Body of pancreas (tissue), 4 donors: ENCODE data around the gene FBLL1. TPM values are rescaled to one million over a fixed set of nuclear protein-coding genes. Genes with fewer than 3 reads are reported as not detected.
A peak's percentile ranks its signal among the peaks of the same experiment; 100 is the strongest.

Experiments
- ATAC-seq: fragments of 150-250 bp; one replicate; pipeline ENCODE4 v1.9.1; 2016
- DNase-seq, 4 donors: peaks; one replicate each; pipeline ENCODE4 v3.0.0-alpha.2; 2019
- H3K27ac ChIP-seq, 4 donors: fragments of 200-600 bp; sonication (generic); 1 replicate in 3 of 4; 2 replicates in 1 of 4; pipeline versions ENCODE4 v1.5.1 to v1.6.1; 2016 to 2019; ENCODE audit warnings: mild to moderate bottlenecking in 1 of 4, mixed read lengths in 1 of 4, moderate library complexity in 1 of 4
- H3K27me3 ChIP-seq, 2 donors: fragments of 200-600 bp; sonication (generic); one replicate each; pipeline ENCODE4 v1.6.0; 2016; ENCODE audit warnings: mild to moderate bottlenecking in 1 of 2
- H3K36me3 ChIP-seq, 2 donors: fragments of 200-600 bp; sonication (generic); replicated peaks in 1 of 2; 2 replicates each; pipeline ENCODE4 v1.5.1; 2016; ENCODE audit warnings: low read depth in 2 of 2; ENCODE audit not compliant: insufficient read depth in 1 of 2
- H3K4me1 ChIP-seq: fragments of 200-600 bp; sonication (generic); one replicate; pipeline ENCODE4 v1.6.0; 2016
- H3K4me3 ChIP-seq, 2 donors: fragments of 200-600 bp; sonication (generic); 1 replicate in 1 of 2; 2 replicates in 1 of 2; pipeline ENCODE4 v1.5.1; 2016 to 2019
- H3K9me3 ChIP-seq, 3 donors: fragments of 200-600 bp; sonication (generic); 1 replicate in 2 of 3; 2 replicates in 1 of 3; pipeline ENCODE4 v1.5.1; 2016
- POLR2A ChIP-seq, 3 donors: fragments of 450-650 bp; IDR thresholded peaks; one replicate each; pipeline ENCODE4 v1.6.1; 2016; ENCODE audit warnings: antibody characterized with exemption in 3 of 3, mild to moderate bottlenecking in 2 of 3
- WGBS, 2 donors: methylation state at CpG; one replicate each; pipeline ENCODE4 v1.1.5; 2017; 5-methylcytosine and 5-hydroxymethylcytosine counted together
- intact Hi-C: fragments of 100-400 bp; cut with DNase I; formaldehyde crosslinking; loops from one replicate; pipeline ENCODE4 v1.15.1; 2023
- total RNA-seq, 2 donors: library from RNA; depleted of rRNA; stranded (reverse); fragments of >200 nt; gene quantifications; one replicate each; pipeline ENCODE4 v1.1.0, GENCODE V29; 2016
- TF ChIP-seq, protein P1 (sequence below), 7 experiments: fragments of 450-650 bp in 4 of 7; fragments of 200-600 bp in 3 of 7; sonication (generic) in 3 of 7; IDR thresholded peaks; one replicate each; pipeline ENCODE4 v1.5.1; 2016 to 2019; ENCODE audit warnings: antibody characterized with exemption in 7 of 7

FBLL1 gene
- total RNA-seq, 2 donors from 2014 or later: 1.3 to 2.3 TPM

DNA sequence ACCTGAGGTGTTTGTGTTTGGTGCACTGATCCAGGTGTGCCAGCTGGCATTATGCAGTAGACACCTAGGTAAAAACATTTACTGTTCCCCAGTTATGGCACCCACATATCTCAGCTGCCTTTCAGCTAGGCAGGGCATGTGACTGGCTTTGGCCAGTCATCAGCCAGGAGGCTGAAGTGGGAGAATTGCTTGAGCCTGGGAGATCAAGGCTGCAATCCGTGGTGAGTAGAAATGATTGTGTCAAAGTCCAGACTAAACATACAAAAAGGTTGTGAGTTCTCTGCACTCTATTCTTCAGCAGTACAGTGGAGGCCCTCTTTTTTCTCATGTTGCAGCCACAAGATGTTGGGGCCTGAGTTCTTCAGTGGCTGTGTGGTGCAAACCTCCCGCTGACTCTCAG is 3.2 kb upstream of the FBLL1 start:
- H3K4me3 ChIP-seq: no peak overlapping the region
- no peak overlapping the region for H3K27ac ChIP-seq
- no peak for DNase-seq
- intact Hi-C loops: no loop called here
- H3K4me1 ChIP-seq: peaks cover 5% of the 10 kb centered on the region
- TF ChIP-seq POLR2A (IDR thresholded peaks at IDR 0.05): no peak
- TF ChIP-seq, protein P1, sequence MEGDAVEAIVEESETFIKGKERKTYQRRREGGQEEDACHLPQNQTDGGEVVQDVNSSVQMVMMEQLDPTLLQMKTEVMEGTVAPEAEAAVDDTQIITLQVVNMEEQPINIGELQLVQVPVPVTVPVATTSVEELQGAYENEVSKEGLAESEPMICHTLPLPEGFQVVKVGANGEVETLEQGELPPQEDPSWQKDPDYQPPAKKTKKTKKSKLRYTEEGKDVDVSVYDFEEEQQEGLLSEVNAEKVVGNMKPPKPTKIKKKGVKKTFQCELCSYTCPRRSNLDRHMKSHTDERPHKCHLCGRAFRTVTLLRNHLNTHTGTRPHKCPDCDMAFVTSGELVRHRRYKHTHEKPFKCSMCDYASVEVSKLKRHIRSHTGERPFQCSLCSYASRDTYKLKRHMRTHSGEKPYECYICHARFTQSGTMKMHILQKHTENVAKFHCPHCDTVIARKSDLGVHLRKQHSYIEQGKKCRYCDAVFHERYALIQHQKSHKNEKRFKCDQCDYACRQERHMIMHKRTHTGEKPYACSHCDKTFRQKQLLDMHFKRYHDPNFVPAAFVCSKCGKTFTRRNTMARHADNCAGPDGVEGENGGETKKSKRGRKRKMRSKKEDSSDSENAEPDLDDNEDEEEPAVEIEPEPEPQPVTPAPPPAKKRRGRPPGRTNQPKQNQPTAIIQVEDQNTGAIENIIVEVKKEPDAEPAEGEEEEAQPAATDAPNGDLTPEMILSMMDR (IDR thresholded peaks at IDR 0.05): no peak
- no peaks in the 10 kb centered on the region for H3K36me3 ChIP-seq
- no peak for ATAC-seq
- H3K27me3 ChIP-seq: peaks cover 0 to 10% of the 10 kb centered on the region in 2 donors
- 57% methylated on average over 2 of the region's 2 CpGs for WGBS, 2 donors
- no peaks in the 10 kb centered on the region for H3K9me3 ChIP-seq

DNA sequence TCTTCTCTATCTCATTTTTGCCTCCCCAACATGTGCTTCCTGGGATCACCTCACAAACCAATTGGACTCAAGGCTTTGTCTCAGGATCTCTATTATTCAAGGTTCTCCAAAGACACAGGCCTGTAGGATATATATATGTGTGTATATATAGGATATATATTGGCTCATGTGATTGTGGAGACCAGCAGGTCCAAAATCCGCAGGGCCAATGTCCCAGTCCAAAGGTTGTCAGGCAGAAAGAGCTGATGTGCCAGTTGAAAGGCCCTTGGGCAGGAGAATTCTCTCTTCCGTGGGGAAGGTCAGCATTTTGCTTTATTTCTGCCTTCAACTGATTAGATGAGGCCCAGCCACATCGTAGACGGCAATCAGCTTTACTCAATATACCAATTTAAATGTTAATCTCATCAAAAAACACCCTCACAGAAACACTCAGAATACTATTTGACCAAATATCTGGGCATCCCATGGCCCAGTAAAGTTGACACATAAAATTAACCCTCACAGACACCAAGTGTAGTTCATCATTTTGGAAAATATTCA is 1.3 kb upstream of the FBLL1 start:
- 67 to 81% methylated on average over 4 of the region's 4 CpGs for WGBS, 2 donors
- intact Hi-C loops: no loop called here
- peaks cover 0 to 10% of the 10 kb centered on the region in 2 donors for H3K27me3 ChIP-seq
- no peak for DNase-seq
- H3K9me3 ChIP-seq: no peaks in the 10 kb centered on the region
- H3K4me1 ChIP-seq: peaks cover 5% of the 10 kb centered on the region
- TF ChIP-seq POLR2A (IDR thresholded peaks at IDR 0.05): no peak
- TF ChIP-seq, protein P1 (IDR thresholded peaks at IDR 0.05): no peak
- H3K27ac ChIP-seq: no peak overlapping the region
- H3K36me3 ChIP-seq: no peaks in the 10 kb centered on the region
- ATAC-seq: no peak
- H3K4me3 ChIP-seq: no peak overlapping the region

DNA sequence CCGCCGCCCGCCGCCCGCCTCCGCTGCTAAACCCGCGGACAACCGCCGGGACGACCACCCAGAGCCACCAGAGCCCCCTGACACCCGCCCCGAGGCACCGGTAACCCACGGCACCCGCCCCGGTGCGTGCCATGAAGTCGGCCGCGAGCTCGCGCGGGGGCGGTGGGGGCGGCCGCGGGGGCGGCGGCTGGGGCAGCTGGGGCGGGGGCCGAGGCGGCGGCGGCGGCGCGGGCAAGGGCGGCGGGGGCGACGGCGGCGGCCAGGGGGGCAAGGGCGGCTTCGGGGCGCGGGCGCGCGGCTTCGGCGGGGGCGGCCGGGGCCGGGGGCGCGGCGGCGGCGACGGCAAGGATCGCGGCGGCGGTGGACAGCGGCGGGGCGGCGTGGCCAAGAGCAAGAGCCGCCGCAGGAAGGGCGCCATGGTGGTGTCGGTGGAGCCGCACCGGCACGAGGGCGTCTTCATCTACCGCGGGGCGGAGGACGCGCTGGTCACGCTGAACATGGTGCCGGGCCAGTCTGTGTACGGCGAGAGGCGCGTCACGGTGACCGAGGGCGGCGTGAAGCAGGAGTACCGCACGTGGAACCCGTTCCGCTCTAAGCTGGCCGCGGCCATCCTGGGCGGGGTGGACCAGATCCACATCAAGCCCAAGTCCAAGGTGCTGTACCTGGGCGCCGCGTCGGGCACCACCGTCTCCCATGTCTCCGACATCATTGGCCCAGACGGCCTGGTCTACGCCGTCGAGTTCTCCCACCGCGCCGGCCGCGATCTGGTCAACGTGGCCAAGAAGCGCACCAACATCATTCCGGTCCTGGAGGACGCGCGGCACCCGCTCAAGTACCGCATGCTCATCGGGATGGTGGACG is 499 bp downstream of the FBLL1 start:
- intact Hi-C loops: no loop called here
- Histone ChIP-seq H3K4me1 (peaks cover 5% of the 10 kb centered on the region), H3K36me3 (no peaks in the 10 kb centered on the region), H3K4me3 (no peak overlapping the region), H3K27me3 (peaks cover 0 to 10% of the 10 kb centered on the region in 2 donors), H3K9me3 (no peaks in the 10 kb centered on the region), H3K27ac (no peak overlapping the region)
- ATAC-seq (peak; percentile 27), DNase-seq (peak in 1 of 4 donors; percentile 13)
- TF ChIP-seq POLR2A (IDR thresholded peaks at IDR 0.05): no peak
- TF ChIP-seq, protein P1 (IDR thresholded peaks at IDR 0.05): no peak
- WGBS, 2 donors: 19 to 54% methylated on average over 19 to 76 of the region's 125 CpGs

DNA sequence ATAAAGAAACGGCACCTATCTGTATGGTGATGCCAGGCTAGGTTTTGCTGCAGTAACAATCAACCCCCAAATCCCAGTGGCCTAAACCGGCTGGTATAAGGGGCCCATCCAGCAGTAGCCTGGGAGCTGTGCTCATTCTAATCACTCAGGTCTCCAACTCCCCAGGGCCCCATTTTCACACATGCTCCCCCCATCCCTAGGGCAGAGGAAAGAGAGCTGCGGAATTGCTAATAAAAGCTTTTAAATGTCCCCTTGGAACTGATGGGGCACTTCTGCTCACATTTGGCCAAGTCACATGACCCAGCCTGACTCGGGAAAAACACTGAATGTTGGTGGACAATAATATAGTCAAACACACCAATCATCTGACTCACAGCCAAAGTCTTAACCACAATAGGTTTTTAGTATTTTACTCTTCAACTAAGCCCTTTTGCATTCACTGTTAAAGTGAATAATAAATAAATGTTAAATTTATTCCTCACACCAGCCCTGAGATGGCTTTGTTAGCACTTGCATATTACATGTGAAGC is 1.6 kb downstream of the FBLL1 start:
- Histone ChIP-seq H3K36me3 (no peaks in the 10 kb centered on the region), H3K4me1 (peaks cover 5% of the 10 kb centered on the region), H3K4me3 (no peak overlapping the region), H3K27ac (no peak overlapping the region), H3K9me3 (no peaks in the 10 kb centered on the region), H3K27me3 (peaks cover 0 to 10% of the 10 kb centered on the region in 2 donors)
- WGBS, 2 donors: 78 to 79% methylated on average over 4 of the region's 4 CpGs
- ATAC-seq (no peak), DNase-seq (no peak)
- intact Hi-C loops: no loop called here
- no peak for TF ChIP-seq POLR2A (IDR thresholded peaks at IDR 0.05)
- TF ChIP-seq, protein P1 (IDR thresholded peaks at IDR 0.05): no peak
